Activated B cell treated with CpG ODN at 0.5 μM for 24 hours (primary cell): Measurements from ENCODE around the gene MAP3K6. TPM values are rescaled to one million over a fixed set of nuclear protein-coding genes. Genes with fewer than 3 reads are reported as not detected.

Source experiments
- ATAC-seq: fragments of 200-7000 bp; cut with Tn5 transposase; one replicate; pipeline ENCODE4 v1.10.0; 2021; ENCODE audit warnings: low read depth, mild to moderate bottlenecking, moderate library complexity
- CTCF ChIA-PET: fragments of 350-600 bp; sonication (Branson Sonifier 250); formaldehyde crosslinking; loops from one replicate; lab custom pipeline; 2021; ENCODE audit warnings: antibody characterized with exemption; lab: Charles Lee
- POLR2A ChIA-PET: fragments of 350-600 bp; sonication (Branson Sonifier 250); formaldehyde crosslinking; loops from one replicate; lab custom pipeline; 2021; ENCODE audit warnings: antibody characterized with exemption; lab: Charles Lee
- DNase-seq: peaks from one replicate; pipeline ENCODE4 v3.0.0; 2022
- H3K27ac Mint-ChIP-seq: one replicate; pipeline ENCODE4 v1.8.0; 2020; ENCODE audit warnings: mixed read lengths
- H3K27me3 Mint-ChIP-seq: one replicate; pipeline ENCODE4 v1.8.0; 2021; ENCODE audit warnings: mixed read lengths
- H3K36me3 Mint-ChIP-seq: one replicate; pipeline ENCODE4 v1.8.0; 2021; ENCODE audit warnings: low read depth, mixed read lengths
- H3K4me1 Mint-ChIP-seq: one replicate; pipeline ENCODE4 v1.8.0; 2021; ENCODE audit warnings: mixed read lengths
- H3K4me3 Mint-ChIP-seq: one replicate; pipeline ENCODE4 v1.8.0; 2020; ENCODE audit warnings: mild to moderate bottlenecking, mixed read lengths
- H3K9me3 Mint-ChIP-seq: one replicate; pipeline ENCODE4 v1.8.0; 2020; ENCODE audit warnings: mixed read lengths
- CTCF ChIP-seq: fragments of 200-600 bp; IDR thresholded peaks from one replicate; pipeline ENCODE4 v1.8.0; 2022; ENCODE audit warnings: antibody characterized with exemption, mild to moderate bottlenecking
- intact Hi-C: fragments of 100-400 bp; cut with micrococcal nuclease; formaldehyde crosslinking; loops from one replicate; pipeline ENCODE4 v1.15.1; 2024
- total RNA-seq: library from RNA; stranded (reverse); gene quantifications from 2 replicates; pipeline ENCODE4 v1.2.3, GENCODE V29; 2022

Gene MAP3K6
- total RNA-seq, 1 donor from 2014 or later, result 4.6 TPM

- Mint-ChIP-seq H3K27ac (peak overlapping the region; percentile 24), H3K36me3 (no peaks in the 10 kb centered on the region), H3K9me3 (no peaks in the 10 kb centered on the region), H3K4me1 (peaks cover 24% of the 10 kb centered on the region), H3K27me3 (no peaks in the 10 kb centered on the region), H3K4me3 (no peak overlapping the region)
- no peak for TF ChIP-seq CTCF
- intact Hi-C loops, result no loop called here
- no peak for DNase-seq
- ATAC-seq, result no peak
- CTCF ChIA-PET, result interaction anchor here (1.0 to 7.8 kb wide), 6 partner anchors 65 to 495 kb away, joined by 3 to 208 read pairs (median 6); partner anchors contain the start of gene AHDC1
- POLR2A ChIA-PET, result interaction anchor here (0.6 to 1.1 kb wide), 4 partner anchors 98 to 531 kb away, joined by 4 to 10 read pairs (median 5); partner anchors contain the start of gene AHDC1
These were observed 31.0 kb upstream of the MAP3K6 start for GRCh38 chr1:27397749-27398148.

- CTCF ChIA-PET, result interaction anchor here (0.7 to 7.8 kb wide), 6 partner anchors 65 to 495 kb away, joined by 3 to 208 read pairs (median 6); partner anchors contain the start of gene AHDC1
- no peak for TF ChIP-seq CTCF
- H3K9me3 Mint-ChIP-seq, result no peaks in the 10 kb centered on the region
- no peaks in the 10 kb centered on the region for H3K36me3 Mint-ChIP-seq
- intact Hi-C loops, result no loop called here
- no peak overlapping the region for H3K4me3 Mint-ChIP-seq
- peaks cover 21% of the 10 kb centered on the region for H3K4me1 Mint-ChIP-seq
- POLR2A ChIA-PET, result interaction anchor here (0.6 to 1.4 kb wide), 5 partner anchors 61 to 530 kb away, joined by 3 to 10 read pairs (median 5); no protein-coding TSS in a partner anchor
- H3K27ac Mint-ChIP-seq, result no peak overlapping the region
- no peaks in the 10 kb centered on the region for H3K27me3 Mint-ChIP-seq
- ATAC-seq (no peak), DNase-seq (no peak)
These were observed 30.3 kb upstream of the MAP3K6 start for GRCh38 chr1:27397110-27397509.

GRCh38 chr1:27395441-27396195 is 28.9 kb upstream of the MAP3K6 start:
- no peaks in the 10 kb centered on the region for H3K27me3 Mint-ChIP-seq
- H3K4me3 Mint-ChIP-seq, result no peak overlapping the region
- H3K9me3 Mint-ChIP-seq, result no peaks in the 10 kb centered on the region
- intact Hi-C loops, result loop anchor here (1.0 kb wide), 5 partner anchors 63 to 351 kb away; no protein-coding TSS in a partner anchor
- DNase-seq, result peak; percentile 74
- peak; percentile 40 for ATAC-seq
- no peaks in the 10 kb centered on the region for H3K36me3 Mint-ChIP-seq
- TF ChIP-seq CTCF, result peak; percentile 27
- ChIA-PET CTCF (interaction anchor here (0.6 to 7.8 kb wide), 28 partner anchors 8 to 351 kb away, joined by 3 to 208 read pairs (median 4); partner anchors contain the start of genes AHDC1, CD164L2, IFI6 and MAP3K6), POLR2A (interaction anchor here (0.6 to 1.5 kb wide), 13 partner anchors 30 to 330 kb away, joined by 3 to 12 read pairs (median 4); no protein-coding TSS in a partner anchor)
- H3K4me1 Mint-ChIP-seq, result peaks cover 15% of the 10 kb centered on the region
- no peak overlapping the region for H3K27ac Mint-ChIP-seq

- ChIA-PET POLR2A (interaction anchor here (0.6 to 1.5 kb wide), 7 partner anchors 29 to 212 kb away, joined by 3 to 11 read pairs (median 5); no protein-coding TSS in a partner anchor), CTCF (interaction anchor here (0.6 to 7.8 kb wide), 28 partner anchors 8 to 351 kb away, joined by 3 to 208 read pairs (median 4); partner anchors contain the start of genes AHDC1, CD164L2, IFI6 and MAP3K6)
- intact Hi-C loops, result loop anchor here (1.0 kb wide), 5 partner anchors 63 to 351 kb away; no protein-coding TSS in a partner anchor
- H3K27ac Mint-ChIP-seq, result no peak overlapping the region
- no peak overlapping the region for H3K4me3 Mint-ChIP-seq
- ATAC-seq (no peak), DNase-seq (no peak)
- no peaks in the 10 kb centered on the region for H3K9me3 Mint-ChIP-seq
- H3K36me3 Mint-ChIP-seq, result no peaks in the 10 kb centered on the region
- TF ChIP-seq CTCF, result no peak
- H3K4me1 Mint-ChIP-seq, result peaks cover 14% of the 10 kb centered on the region
- H3K27me3 Mint-ChIP-seq, result no peaks in the 10 kb centered on the region
These were observed 28.2 kb upstream of the MAP3K6 start for GRCh38 chr1:27394925-27395324.
